Epidermal melanocyte (primary cell): ENCODE measurements around the gene ITGB5.
"Not testable (repeated sequence)": the region's sequence is repeated elsewhere in the genome, so short reads cannot be mapped to it uniquely, and the experiment has no call there.

Source experiments
- DNase-seq: peaks from one replicate; pipeline ENCODE4 v3.0.0; 2011; ENCODE audit warnings: low spot score; ENCODE audit not compliant: insufficient read length

ITGB5 gene

GRCh38 chr3:124757926-124758325, 129.2 kb downstream of the ITGB5 start:
- DNase-seq = not testable (repeated sequence)

GRCh38 chr3:124752051-124752450, 135.1 kb downstream of the ITGB5 start:
- DNase-seq = no peak

- no peak for DNase-seq
Measured at GRCh38 chr3:124751501-124751900, 135.7 kb downstream of the ITGB5 start.

- not testable (repeated sequence) for DNase-seq
Measured at GRCh38 chr3:124749877-124750276, 137.3 kb downstream of the ITGB5 start.

- no peak for DNase-seq
Measured at GRCh38 chr3:124748560-124749198, 138.5 kb downstream of the ITGB5 start.

- no peak for DNase-seq
Measured at GRCh38 chr3:124747111-124747981, 139.8 kb downstream of the ITGB5 start.

GRCh38 chr3:124745756-124746155, 141.4 kb downstream of the ITGB5 start:
- no peak for DNase-seq

GRCh38 chr3:124741027-124741426, 146.1 kb downstream of the ITGB5 start:
- DNase-seq = no peak

- DNase-seq = no peak
Measured at GRCh38 chr3:124731760-124732159, 155.4 kb downstream of the ITGB5 start.

GRCh38 chr3:124730941-124731297, 156.2 kb downstream of the ITGB5 start:
- DNase-seq = no peak

- peak; percentile 54 for DNase-seq
Measured at GRCh38 chr3:124730129-124730940, 156.8 kb downstream of the ITGB5 start, which contains the start of gene UMPS. Gene UMPS (plus strand): TSS chr3:124730452. CDS start chr3:124730472, 20 bp downstream.

- no peak for DNase-seq
Measured at GRCh38 chr3:124722589-124722988, 164.6 kb downstream of the ITGB5 start.

GRCh38 chr3:124714223-124714853, 172.8 kb downstream of the ITGB5 start:
- DNase-seq = no peak
